NCI-H2107 (cell line): Measurements from ENCODE around the gene KLK13.

Source experiments
- DNase-seq: peaks from one replicate; lab custom pipeline; 2025; lab: John Stamatoyannopoulos, UW

The KLK13 gene, protein sequence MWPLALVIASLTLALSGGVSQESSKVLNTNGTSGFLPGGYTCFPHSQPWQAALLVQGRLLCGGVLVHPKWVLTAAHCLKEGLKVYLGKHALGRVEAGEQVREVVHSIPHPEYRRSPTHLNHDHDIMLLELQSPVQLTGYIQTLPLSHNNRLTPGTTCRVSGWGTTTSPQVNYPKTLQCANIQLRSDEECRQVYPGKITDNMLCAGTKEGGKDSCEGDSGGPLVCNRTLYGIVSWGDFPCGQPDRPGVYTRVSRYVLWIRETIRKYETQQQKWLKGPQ

GRCh38 chr19:51064534-51065220, at the start of gene KLK13:
KLK13 (minus strand) TSS chr19:51065092; CDS start chr19:51065067, 25 bp downstream.
- DNase-seq, result no peak

DNA sequence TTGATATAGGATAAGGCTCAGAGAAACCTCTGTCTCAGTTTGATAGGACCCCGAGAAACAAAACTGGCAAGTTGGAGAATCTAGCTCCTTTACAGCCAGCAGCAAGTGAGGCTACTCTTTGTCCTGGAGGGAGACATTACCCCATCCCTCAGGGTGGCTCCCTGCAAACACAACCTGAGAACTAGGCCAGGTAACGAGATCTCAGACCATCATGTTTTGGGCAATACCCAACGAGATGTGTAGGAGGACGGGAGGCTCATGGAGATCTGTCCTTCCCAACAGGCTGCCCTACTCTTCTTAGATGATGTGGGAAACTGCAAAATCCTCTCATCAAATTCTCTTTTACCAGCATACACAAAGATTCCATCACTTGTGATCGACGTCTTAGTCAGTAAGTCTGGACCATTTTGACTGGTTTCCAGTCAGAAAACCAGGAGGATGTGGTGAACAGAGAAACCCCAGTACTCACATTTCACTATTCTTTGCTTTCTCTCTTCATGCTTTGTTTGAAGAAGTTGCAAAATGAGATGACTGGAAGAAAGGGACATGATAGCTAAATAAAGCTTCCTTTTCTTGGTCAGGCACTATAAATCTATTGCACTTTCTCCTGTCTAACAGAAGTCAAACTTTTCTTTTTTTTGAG, 49.3 kb upstream of the KLK13 start:
- DNase-seq, result no peak

DNA sequence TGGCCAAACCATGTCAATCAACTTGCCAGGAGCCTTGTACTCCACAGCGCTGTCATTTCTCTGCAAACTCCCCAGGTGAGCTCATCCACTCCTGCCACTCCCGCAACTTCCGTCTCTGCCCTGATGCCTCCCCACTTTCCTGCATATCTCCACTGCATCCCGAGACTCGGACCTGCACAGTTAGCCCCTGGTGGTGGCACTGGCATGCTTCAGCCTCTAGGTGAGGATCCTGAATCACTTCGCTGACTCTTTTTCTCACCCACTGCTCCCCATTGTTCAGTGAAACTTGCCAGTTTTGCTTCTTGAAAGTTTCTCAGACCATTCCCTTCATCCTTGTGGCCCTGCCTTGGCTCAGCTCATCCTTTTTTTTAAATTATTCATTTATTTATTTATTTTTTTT, 46.7 kb upstream of the KLK13 start:
- no peak for DNase-seq

DNA sequence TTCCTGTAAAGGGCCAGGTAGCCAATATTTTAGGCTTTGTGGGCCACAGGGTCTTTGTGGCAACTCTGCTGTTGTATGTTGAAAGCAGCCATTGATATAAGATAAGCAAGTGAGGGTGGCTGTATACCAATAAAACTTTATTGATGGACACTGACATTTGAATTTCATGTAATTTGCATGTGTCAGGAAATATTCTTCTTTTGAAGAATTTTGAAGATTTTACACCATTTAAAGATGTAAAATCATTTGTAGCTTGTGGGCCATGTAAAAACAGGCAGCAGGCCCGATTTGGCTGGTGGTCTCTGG, 45.7 kb upstream of the KLK13 start:
- no peak for DNase-seq

- DNase-seq, result no peak
Measured at GRCh38 chr19:51108805-51109146, 43.9 kb upstream of the KLK13 start.

DNA sequence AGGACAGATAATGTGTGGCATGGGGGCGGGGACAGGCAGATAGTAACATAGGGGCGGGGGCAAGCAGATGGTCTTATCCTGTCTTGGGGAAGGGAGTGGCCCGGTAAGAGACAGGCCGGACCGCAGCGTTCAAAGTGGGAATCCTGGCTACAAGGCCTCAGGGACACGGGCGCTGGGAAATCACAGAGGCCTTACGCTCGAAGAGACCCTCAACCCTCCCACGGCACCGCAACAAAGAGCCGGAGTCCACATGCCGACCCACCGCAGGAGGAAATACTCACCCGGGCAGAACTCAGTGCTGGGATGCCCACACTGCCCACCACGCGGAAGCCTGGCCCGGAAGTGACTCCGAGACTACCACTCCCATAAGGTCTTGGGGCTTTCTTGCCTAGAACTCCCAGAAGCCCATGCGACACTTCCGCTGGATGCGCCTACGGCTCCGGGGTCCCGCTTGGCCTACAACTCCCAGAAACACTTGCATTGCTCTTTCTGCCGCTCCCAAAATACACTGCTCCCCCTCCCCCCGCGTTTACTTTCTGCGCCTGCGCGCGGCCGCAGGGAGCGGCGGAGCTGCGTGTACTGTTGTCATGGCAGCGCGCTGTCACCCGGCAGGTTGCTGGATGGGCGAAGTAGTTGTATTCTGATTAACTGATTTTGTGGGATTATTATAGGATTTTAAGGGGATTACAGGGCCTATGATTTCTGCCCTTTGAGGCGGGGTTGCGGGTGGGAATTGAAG, 43.3 kb upstream of the KLK13 start, which contains the start of gene CTU1:
Gene CTU1, minus strand, starts transcription at position 344 of the 739 bp plus-strand sequence. CDS start 3,840 bp downstream, outside the sequence.
- DNase-seq, result peak; percentile 93

DNA sequence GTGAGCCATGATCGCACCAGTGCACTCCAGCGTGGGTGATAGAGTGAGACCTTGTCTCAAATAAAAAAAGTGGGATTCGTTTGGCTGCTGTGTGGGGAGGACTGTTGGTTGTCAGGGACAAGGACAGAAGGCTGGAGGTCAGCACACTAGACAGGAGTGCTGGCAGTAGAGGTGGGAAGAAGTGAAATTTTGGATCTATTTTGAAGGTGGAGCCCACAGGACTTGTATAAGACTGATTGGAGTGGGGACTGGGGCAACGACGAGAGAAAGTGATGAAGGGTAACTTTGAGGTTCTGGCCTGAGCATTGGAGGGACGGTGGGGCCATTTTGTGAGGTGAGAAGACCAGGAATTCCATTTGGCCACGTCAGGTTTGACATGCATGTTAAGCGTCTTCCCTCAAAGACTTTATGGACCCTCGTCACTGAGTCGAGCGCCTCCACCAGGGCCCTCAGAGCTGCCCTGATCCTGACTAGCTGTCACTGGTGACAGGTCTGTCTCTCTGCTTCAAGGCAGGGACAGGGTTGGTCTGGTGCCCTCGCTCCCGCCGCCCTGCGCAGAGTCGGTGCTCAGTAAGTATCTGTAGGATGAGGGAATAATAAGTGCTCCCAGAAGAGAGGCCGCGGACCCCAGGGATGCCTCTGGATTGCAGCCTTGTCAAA, 42.6 kb upstream of the KLK13 start:
- no peak for DNase-seq

DNA sequence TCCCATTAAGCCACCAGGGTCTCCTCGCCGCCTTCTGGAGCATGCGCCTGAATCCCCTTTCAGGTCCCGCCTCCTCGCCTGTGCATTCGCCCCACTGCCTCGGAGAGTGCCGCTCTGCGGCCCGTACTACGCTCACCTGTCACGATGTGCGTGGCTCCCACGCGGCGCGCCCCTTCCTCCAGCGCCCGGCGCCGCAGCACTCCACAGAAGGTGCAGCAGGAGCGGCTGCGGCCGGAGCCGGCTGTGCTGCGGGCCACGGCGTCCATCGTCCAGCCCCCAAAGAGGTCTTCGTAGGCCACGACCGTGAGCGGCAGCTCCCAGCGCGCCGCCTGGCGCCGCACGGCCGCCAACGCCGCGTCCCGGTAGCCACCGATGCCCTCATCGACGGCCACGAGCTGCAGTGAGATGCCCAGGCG, 39.0 kb upstream of the KLK13 start:
- no peak for DNase-seq

DNA sequence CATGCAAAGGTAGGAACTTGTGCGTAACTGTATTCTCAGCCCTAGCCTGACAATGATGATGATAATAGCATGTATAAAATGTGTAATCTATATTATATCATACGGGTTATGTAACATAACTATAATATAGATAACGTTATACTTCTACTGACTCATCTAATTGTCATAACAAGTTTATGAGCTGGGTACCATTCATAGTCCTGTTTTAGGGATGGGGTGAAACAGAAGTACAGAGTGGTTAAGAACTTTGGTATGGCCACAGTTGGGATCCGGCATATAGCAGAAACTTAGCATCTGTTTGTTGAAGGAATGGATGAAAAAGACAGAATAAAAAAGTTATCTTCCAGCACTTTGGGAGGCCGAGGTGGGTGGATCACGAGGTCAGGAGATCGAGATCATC, 38.1 kb upstream of the KLK13 start:
- no peak for DNase-seq

- no peak for DNase-seq
Measured at GRCh38 chr19:51101171-51101865, 36.4 kb upstream of the KLK13 start.

- no peak for DNase-seq
Measured at GRCh38 chr19:51100601-51101000, 35.7 kb upstream of the KLK13 start.

- no peak for DNase-seq
Measured at GRCh38 chr19:51099047-51099382, 34.1 kb upstream of the KLK13 start.

DNA sequence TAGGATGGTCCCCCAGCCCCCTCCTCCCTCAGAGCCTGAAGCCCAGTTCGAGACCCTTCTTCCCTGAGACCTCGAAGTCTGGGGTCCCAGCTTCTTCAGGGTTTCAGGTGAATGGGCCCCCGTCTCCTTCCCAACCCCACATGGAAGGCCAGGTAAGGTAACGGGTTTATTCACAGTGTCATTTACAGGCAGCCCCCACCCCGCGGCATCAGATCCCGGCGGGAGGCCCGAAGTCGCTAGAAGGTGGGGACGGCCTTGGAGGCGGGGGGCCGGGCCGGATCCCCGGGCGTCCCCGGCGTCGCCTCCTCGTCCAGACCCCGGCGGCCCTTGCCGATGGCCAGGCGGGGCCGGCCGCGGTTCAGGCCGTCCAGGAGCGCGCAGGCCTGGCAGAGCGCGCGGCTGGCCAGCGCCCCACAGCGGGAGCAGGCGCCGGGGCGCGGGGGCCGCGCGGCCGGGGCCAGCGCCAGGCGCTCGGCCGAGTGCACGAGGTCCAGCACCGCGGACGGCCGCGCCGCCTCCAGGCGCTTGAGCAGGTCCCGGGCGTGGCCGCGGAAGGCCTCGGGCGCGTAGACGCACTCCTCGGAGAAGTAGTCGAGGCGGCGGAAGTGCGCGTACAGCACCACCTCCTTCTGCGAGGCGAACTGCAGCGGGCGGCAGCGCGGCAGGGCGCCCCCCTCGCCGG, 33.6 kb upstream of the KLK13 start:
- DNase-seq, result no peak

GRCh38 chr19:51097796-51098195, 32.9 kb upstream of the KLK13 start:
- no peak for DNase-seq

DNA sequence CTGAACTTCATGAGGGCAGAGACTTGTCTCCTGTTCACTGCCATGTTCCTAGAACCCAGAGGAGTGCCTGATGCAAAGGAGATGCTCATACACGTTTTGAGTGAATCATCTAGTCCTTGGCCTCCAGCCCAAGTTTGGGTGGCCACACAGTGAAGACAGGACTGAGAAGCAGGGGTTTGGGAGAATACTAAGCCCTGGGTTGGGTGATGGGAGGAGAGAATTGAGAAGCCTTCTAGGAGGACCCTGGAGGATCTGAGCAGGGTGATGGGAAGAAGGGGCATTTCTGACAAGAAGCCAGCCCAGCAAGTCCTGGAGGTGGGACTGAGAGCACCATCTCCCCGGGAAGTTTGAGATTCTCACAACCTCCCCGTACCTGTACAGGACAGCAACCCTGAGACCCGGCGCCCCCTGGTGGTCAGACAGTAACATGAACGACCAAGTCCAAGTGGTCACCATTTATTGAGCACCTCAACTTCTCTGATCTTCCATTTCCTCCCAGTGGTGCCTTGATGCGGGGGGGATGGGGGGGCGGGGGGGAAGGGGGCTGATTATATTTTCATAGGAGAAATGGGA, 32.4 kb upstream of the KLK13 start:
- DNase-seq, result no peak

DNA sequence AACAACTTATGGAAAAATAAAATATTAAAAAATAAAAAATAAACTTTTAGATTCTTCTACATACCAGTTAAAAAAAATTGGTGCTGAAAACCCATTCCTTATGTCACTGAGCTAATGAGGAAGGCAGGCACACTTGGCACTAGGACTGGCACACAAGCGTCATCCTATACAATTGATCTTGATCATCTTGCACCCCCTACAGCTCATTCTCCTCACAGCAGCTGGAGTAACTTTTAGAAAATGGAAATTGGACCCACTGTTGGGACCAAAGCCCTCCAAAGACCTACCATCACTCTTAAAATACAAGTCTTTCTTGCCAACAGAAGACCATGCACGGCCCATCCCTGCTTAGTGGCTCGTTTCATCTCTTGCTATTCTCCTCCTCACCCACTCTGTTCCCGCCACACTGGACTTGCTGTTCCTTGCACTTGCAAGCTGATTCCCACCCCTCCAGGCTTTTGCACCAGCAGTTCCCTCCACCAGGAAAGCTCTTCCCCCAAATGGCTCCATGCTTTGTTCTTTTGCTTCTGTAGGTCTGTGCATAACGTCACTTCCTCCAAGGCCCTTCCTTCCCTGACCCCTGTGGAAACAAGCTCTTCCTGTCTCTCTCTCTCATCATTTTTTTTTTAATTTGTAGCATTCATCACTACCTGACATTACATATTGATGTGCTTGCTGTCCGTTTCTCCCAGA, 31.7 kb upstream of the KLK13 start:
- no peak for DNase-seq

DNA sequence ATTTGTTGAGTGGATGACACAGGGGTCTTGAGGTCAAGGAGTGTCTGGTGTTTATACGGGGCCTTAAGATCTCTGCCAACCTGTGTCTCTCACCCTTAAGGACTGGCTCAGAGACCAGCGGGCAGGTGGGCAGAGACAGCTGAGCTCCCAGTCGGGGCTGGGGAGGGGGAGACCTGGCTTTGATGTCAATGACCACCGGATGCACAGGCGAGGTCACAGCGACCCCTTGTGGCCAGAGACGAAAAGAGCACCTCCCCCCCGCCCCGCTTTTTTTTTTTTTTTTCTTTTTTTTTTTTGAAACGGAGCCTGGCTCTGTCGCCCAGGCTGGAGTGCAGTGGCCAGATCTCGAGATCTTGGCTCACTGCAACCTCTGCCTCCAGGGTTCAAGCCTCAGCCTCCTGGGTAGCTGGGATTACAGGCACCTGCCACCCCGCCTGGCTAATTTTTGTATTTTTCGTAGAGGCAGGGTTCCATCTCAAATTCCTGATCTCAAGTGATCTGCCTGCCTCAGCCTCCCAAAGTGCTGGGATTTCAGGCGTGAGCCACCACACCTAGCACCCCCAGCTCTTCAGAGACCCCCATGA, 29.9 kb upstream of the KLK13 start:
- no peak for DNase-seq

GRCh38 chr19:51093510-51094345, 28.8 kb upstream of the KLK13 start:
- no peak for DNase-seq

DNA sequence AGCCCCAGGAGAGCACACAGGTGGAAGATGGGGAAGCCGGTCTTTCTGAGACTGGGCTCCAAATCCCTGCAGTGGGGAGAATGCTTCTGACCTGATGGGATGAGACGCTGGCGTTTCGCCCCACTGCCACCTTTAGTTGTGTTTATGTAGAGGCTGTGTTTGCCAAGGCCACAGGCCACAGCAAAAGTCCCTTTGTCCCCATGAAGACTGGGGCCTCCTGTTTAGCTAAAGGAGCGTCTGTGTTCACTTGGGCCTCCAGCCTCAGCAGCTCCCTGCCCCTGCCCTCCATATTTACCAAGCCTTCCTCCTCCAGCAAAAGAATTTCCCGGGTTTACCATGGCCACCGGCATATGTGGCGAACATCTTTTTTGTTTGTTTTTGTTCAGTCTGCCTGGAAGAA, 28.2 kb upstream of the KLK13 start:
- DNase-seq, result no peak
